Measurements from ENCODE around the gene ALCAM. TPM values are rescaled to one million over a fixed set of nuclear protein-coding genes. Genes with fewer than 3 reads are reported as not detected.

ALCAM gene
- total and polyA plus RNA-seq, 2 of the 8 experiments (the other 6 are each of a cell fraction or from before 2014, with no cell fraction given): 10.8 to 33.0 TPM

GRCh38 chr3:105515372-105515771, 148.7 kb downstream of the ALCAM start:
- CTCF ChIA-PET (ENCODE audit: partially characterized antibody): interaction anchor here (0.7 to 4.6 kb wide), 2 partner anchors 10 to 20 kb away, joined by 3 to 42 read pairs; no protein-coding TSS in a partner anchor
- H3K79me2 ChIP-seq (ENCODE audit: control insufficient read depth in 1 of 2, insufficient read depth in 2 of 2, low read length in 2 of 2): 0 out of 4 replicates have a peak, but pooled peaks cover 0 to 3% of the 10 kb centered on the region in 2 experiments
- POLR2A ChIA-PET (ENCODE audit: partially characterized antibody): no interaction called here

More at GRCh38 chr3:105515372-105515771, 148.7 kb downstream of the ALCAM start:
- Histone ChIP-seq H2BK15ac (ENCODE audit: low read length) (no peak overlapping the region), H2BK120ac (replicated peaks; ENCODE audit: low read depth, low read length) (no peak overlapping the region), H3K4me3 (ENCODE audit: extremely low read depth in 1 of 4, insufficient read depth in 2 of 4, low read depth in 3 of 4, low read length in 4 of 4) (no peak overlapping the region), H3K27me3 (replicated peaks in 1 of 4; ENCODE audit: control insufficient read depth in 3 of 4, extremely low read depth in 1 of 4, insufficient read depth in 3 of 4, low read length in 3 of 4) (no peaks in the 10 kb centered on the region), H2BK20ac (ENCODE audit: low read length) (no peak overlapping the region), H3K18ac (ENCODE audit: extremely low read depth, low read length) (no peak overlapping the region), H3K9me3 (ENCODE audit: insufficient read depth in 2 of 2, low read depth in 1 of 2, low read length in 1 of 2) (no peaks in the 10 kb centered on the region), H4K5ac (ENCODE audit: insufficient read length, low read depth, low read length) (no peak overlapping the region), H2BK12ac (ENCODE audit: low read depth, low read length) (no peak overlapping the region), H3K27ac (ENCODE audit: low read depth, low read length) (no peak overlapping the region), H3K14ac (ENCODE audit: insufficient read length) (no peak overlapping the region), H4K20me1 (replicated peaks in 1 of 2; ENCODE audit: control insufficient read depth in 1 of 2, insufficient read depth in 2 of 2, low read length in 2 of 2) (no peaks in the 10 kb centered on the region), H3K23ac (ENCODE audit: insufficient read length) (no peak overlapping the region), H2BK5ac (ENCODE audit: low read depth, low read length) (no peak overlapping the region), H3K4ac (replicated peaks; ENCODE audit: insufficient read length, low read depth, low read length) (no peak overlapping the region), H3K4me2 (ENCODE audit: insufficient read depth in 1 of 2, low read depth in 2 of 2, low read length in 2 of 2) (no peak overlapping the region), H3K23me2 (ENCODE audit: low read depth, low read length) (no peaks in the 10 kb centered on the region), H3K36me3 (ENCODE audit: control insufficient read depth in 2 of 4, insufficient read depth in 4 of 4, low read length in 3 of 4) (no peaks in the 10 kb centered on the region), H4K91ac (replicated peaks; ENCODE audit: insufficient read length, low read length) (no peak overlapping the region), H3K9ac (replicated peaks in 1 of 4; ENCODE audit: extremely low read depth in 1 of 4, low read depth in 3 of 4, low read length in 3 of 4) (no peak overlapping the region), H3K4me1 (replicated peaks in 1 of 4; ENCODE audit: control insufficient read depth in 3 of 4, insufficient read depth in 4 of 4, low read length in 3 of 4) (peaks cover 0 to 6% (median 0%) of the 10 kb centered on the region in 4 experiments; a peak in 1 of 7 replicates), H2AFZ (ENCODE audit: low read length) (no peak overlapping the region), H4K8ac (ENCODE audit: extremely low read depth, insufficient read depth, low read length) (no peak overlapping the region), H3K79me1 (ENCODE audit: low read depth, low read length) (no peaks in the 10 kb centered on the region), H2AK5ac (ENCODE audit: low read depth, low read length) (no peak overlapping the region), H3K56ac (replicated peaks; ENCODE audit: insufficient read length, low read depth, low read length) (no peak overlapping the region)
- 82% methylated on average over 2 of the region's 2 CpGs; no CpG with 5 or more reads in 1 of the 2 experiments for WGBS, 2 experiments (ENCODE audit: extremely low coverage in 1 of 2, insufficient coverage in 1 of 2, insufficient read length in 1 of 2, insufficient replicate concordance in 2 of 2, low coverage in 1 of 2, low lambda C conversion rate in 2 of 2, missing lambda C conversion rate in 1 of 2)
- DNase-seq (ENCODE audit: low read depth in 1 of 2, low spot score in 2 of 2): no peak
- TF ChIP-seq KDM1A (IDR thresholded peaks at IDR 0.05; ENCODE audit: borderline replicate concordance, low read length) (no peak), POLR2AphosphoS5 (IDR thresholded peaks at IDR 0.05; ENCODE audit: low read depth, low read length) (no peak), EGR1 (IDR thresholded peaks at IDR 0.05; ENCODE audit: borderline replicate concordance, low read depth, low read length) (no peak), BACH1 (IDR thresholded peaks at IDR 0.05; ENCODE audit: low read length) (no peak)
- FAIRE-seq: no peak

All from H1 (cell line).